Adrenal gland (tissue), 12 donors: ENCODE results near the gene FAT1. TPM values are rescaled to one million over a fixed set of nuclear protein-coding genes. Genes with fewer than 3 reads are reported as not detected.
"Not testable (repeated sequence)": the region's sequence is repeated elsewhere in the genome, so short reads cannot be mapped to it uniquely, and the experiment has no call there.

Source experiments
- DNase-seq, 7 donors: peaks; one replicate each; pipeline ENCODE4 v3.0.0-alpha.2; 2019 to 2020
- H3K27ac ChIP-seq, 5 donors: fragments of 200-600 bp; sonication (generic) in 4 of 5; 1 replicate in 3 of 5; 2 replicates in 2 of 5; pipeline versions ENCODE4 v1.5.1 to v1.8.0; 2016 to 2020; ENCODE audit warnings: mild to moderate bottlenecking in 1 of 5
- H3K27me3 ChIP-seq: fragments of 200-600 bp; 2 replicates; pipeline ENCODE4 v1.8.0; 2021
- H3K36me3 ChIP-seq, 2 donors: fragments of 200-600 bp; replicated peaks in 1 of 2; 1 replicate in 1 of 2; 2 replicates in 1 of 2; pipeline versions ENCODE4 v1.5.1 to v1.8.0; 2018 to 2022
- H3K4me1 ChIP-seq, 2 donors: fragments of 200-600 bp; replicated peaks in 1 of 2; 1 replicate in 1 of 2; 2 replicates in 1 of 2; pipeline versions ENCODE4 v1.5.1 to v1.8.0; 2018 to 2021
- H3K4me3 ChIP-seq, 4 donors: fragments of 200-600 bp; sonication (generic) in 3 of 4; one replicate each; pipeline ENCODE4 v1.5.1; 2016 to 2018
- H3K9me3 ChIP-seq, 3 donors: fragments of 200-600 bp; sonication (generic) in 1 of 3; replicated peaks in 1 of 3; 1 replicate in 2 of 3; 2 replicates in 1 of 3; pipeline versions ENCODE4 v1.5.1 to v1.8.0; 2016 to 2021
- CTCF ChIP-seq, 6 experiments: fragments of 450-650 bp in 4 of 6; fragments of 200-600 bp in 2 of 6; sonication (generic) in 1 of 6; IDR thresholded peaks; 1 replicate in 5 of 6; 2 replicates in 1 of 6; pipeline versions ENCODE4 v1.5.1 to v1.8.0; 2016 to 2021; ENCODE audit warnings: antibody characterized with exemption in 6 of 6, mild to moderate bottlenecking in 2 of 6, moderate library complexity in 1 of 6
- POLR2A ChIP-seq, 2 donors: fragments of 450-650 bp; IDR thresholded peaks; one replicate each; pipeline ENCODE4 v1.6.1; 2017; ENCODE audit warnings: antibody characterized with exemption in 2 of 2, mild to moderate bottlenecking in 2 of 2, moderate library complexity in 1 of 2
- WGBS, 4 donors: extraction: QIAGEN DNeasy Blood & Tissue Kit in 2 of 4; methylation state at CpG; one replicate each; pipeline versions ENCODE4 v1.1.5 to v1.1.7; 2013 to 2017; 5-methylcytosine and 5-hydroxymethylcytosine counted together
- intact Hi-C, 2 donors: fragments of 100-400 bp; cut with DNase I; formaldehyde crosslinking; loops; one replicate each; pipeline versions ENCODE4 v1.14.1 to v1.15.0; 2022 to 2023
- polyA plus RNA-seq, 3 donors: library from polyadenylated mRNA; stranded (reverse); fragments of 200-250 nt in 2 of 3; fragments of 350-450 nt in 1 of 3; fragmentation: Illumina TruSeq in 1 of 3; extraction: RNeasy Lipid Tissue Mini Kit (QIAGEN cat#74804) in 1 of 3; gene quantifications; one replicate each; pipeline ENCODE4 v1.2.3, GENCODE V29; 2013 to 2014
- total RNA-seq, 9 donors: library from RNA; depleted of rRNA in 4 of 9; stranded (reverse); fragments of >200 nt in 4 of 9; fragments of 120-200 nt in 1 of 9; fragmentation: NEBNext Ultra II Directional in 1 of 9; extraction: Animal tissue kit (Norgen Biotek cat#: 25700) in 1 of 9; gene quantifications; one replicate each; pipeline versions ENCODE4 v1.1.0 to v1.2.4, GENCODE V29; 2013 to 2023
- donor health status: healthy with polysubstance abuse.
- donor health status: Bipolar disorder and iron deficiency.
- donor health status: DM: yes; HTN: yes; CAD: no.
- donor health status: DM: no; HTN: no; CAD: no.
- donor health status: DM: no; HTN: no; CAD: no.
- donor health status: DM: yes; HTN: yes; CAD: no.

Gene FAT1
- total and polyA plus RNA-seq, 12 donors: 0.79 to 147 (median 6.3) TPM

- H3K9me3 ChIP-seq: no peaks in the 10 kb centered on the region
- no peak for DNase-seq
- H3K27me3 ChIP-seq: no peaks in the 10 kb centered on the region
- no peak overlapping the region for H3K27ac ChIP-seq
- no peaks in the 10 kb centered on the region for H3K4me1 ChIP-seq
- TF ChIP-seq POLR2A (IDR thresholded peaks at IDR 0.05): no peak
- no peak for TF ChIP-seq CTCF (IDR thresholded peaks at IDR 0.05)
- H3K4me3 ChIP-seq: no peak overlapping the region
- WGBS, 4 donors: 75 to 83% (median 80%) methylated on average over 4 of the region's 4 CpGs
- intact Hi-C loops: no loop called here
- no peaks in the 10 kb centered on the region for H3K36me3 ChIP-seq
Measured at GRCh38 chr4:186666252-186666651, 57.4 kb downstream of the FAT1 start.

GRCh38 chr4:186660403-186660802, 63.3 kb downstream of the FAT1 start:
- H3K4me3 ChIP-seq: no peak overlapping the region
- intact Hi-C loops: no loop called here
- 86 to 97% (median 95%) methylated on average over 4 of the region's 4 CpGs for WGBS, 4 donors
- no peak overlapping the region for H3K27ac ChIP-seq
- H3K4me1 ChIP-seq: no peaks in the 10 kb centered on the region
- H3K36me3 ChIP-seq: no peaks in the 10 kb centered on the region
- H3K9me3 ChIP-seq: no peaks in the 10 kb centered on the region
- TF ChIP-seq POLR2A (IDR thresholded peaks at IDR 0.05) (no peak), CTCF (IDR thresholded peaks at IDR 0.05) (no peak)
- H3K27me3 ChIP-seq: no peaks in the 10 kb centered on the region
- DNase-seq: no peak

GRCh38 chr4:186659935-186660334, 63.7 kb downstream of the FAT1 start:
- Histone ChIP-seq H3K27me3 (no peaks in the 10 kb centered on the region), H3K36me3 (no peaks in the 10 kb centered on the region), H3K4me1 (no peaks in the 10 kb centered on the region), H3K27ac (no peak overlapping the region), H3K4me3 (no peak overlapping the region), H3K9me3 (no peaks in the 10 kb centered on the region)
- intact Hi-C loops: no loop called here
- TF ChIP-seq CTCF (IDR thresholded peaks at IDR 0.05): no peak
- no peak for TF ChIP-seq POLR2A (IDR thresholded peaks at IDR 0.05)
- WGBS, 4 donors: 85 to 92% (median 89%) methylated on average over 14 of the region's 14 CpGs
- DNase-seq: no peak

- H3K4me3 ChIP-seq, H3K36me3 ChIP-seq, intact Hi-C loops, H3K4me1 ChIP-seq, H3K27ac ChIP-seq, DNase-seq, H3K9me3 ChIP-seq, H3K27me3 ChIP-seq: not testable (repeated sequence)
- 82 to 97% (median 91%) methylated on average over 13 to 16 of the region's 16 CpGs for WGBS, 4 donors
Measured at GRCh38 chr4:186659456-186659855, 64.2 kb downstream of the FAT1 start.

GRCh38 chr4:186658657-186659056, 65.0 kb downstream of the FAT1 start:
- no peak overlapping the region for H3K4me3 ChIP-seq
- H3K27me3 ChIP-seq: no peaks in the 10 kb centered on the region
- DNase-seq: no peak
- no peaks in the 10 kb centered on the region for H3K9me3 ChIP-seq
- H3K36me3 ChIP-seq: no peaks in the 10 kb centered on the region
- intact Hi-C loops: no loop called here
- no peak for TF ChIP-seq CTCF (IDR thresholded peaks at IDR 0.05)
- no peak for TF ChIP-seq POLR2A (IDR thresholded peaks at IDR 0.05)
- H3K27ac ChIP-seq: no peak overlapping the region
- no peaks in the 10 kb centered on the region for H3K4me1 ChIP-seq
- 91 to 95% (median 93%) methylated on average over 20 of the region's 20 CpGs for WGBS, 4 donors
